ENCODE measurements around the gene BMPER. TPM values are rescaled to one million over a fixed set of nuclear protein-coding genes. Genes with fewer than 3 reads are reported as not detected.

The BMPER gene
- total and polyA plus RNA-seq, 2 experiments from 2014 or later = 40.5 to 97.3 TPM

- H3K4me3 ChIP-seq = no peak overlapping the region
- no peaks in the 10 kb centered on the region for H3K27me3 ChIP-seq (replicated peaks; ENCODE audit: insufficient read depth)
- H3K36me3 ChIP-seq (ENCODE audit: low read depth) = no peaks in the 10 kb centered on the region
- H2AFZ ChIP-seq = no peak overlapping the region
- H3K9me3 ChIP-seq (ENCODE audit: low read depth) = no peaks in the 10 kb centered on the region
- peaks cover 35% of the 10 kb centered on the region for H3K4me1 ChIP-seq (ENCODE audit: insufficient read depth)
- TF ChIP-seq EZH2phosphoT487 (IDR thresholded peaks at IDR 0.05; ENCODE audit: insufficient read depth, low read depth) (no peak), EZH2 (IDR thresholded peaks at IDR 0.05; ENCODE audit: insufficient read depth, poor library complexity, severe bottlenecking) (no peak)
- 94% methylated on average over 5 of the region's 5 CpGs for WGBS, 2 experiments (ENCODE audit: low coverage in 1 of 2, low lambda C conversion rate in 2 of 2, missing lambda C conversion rate in 2 of 2)
- H3K79me2 ChIP-seq (ENCODE audit: insufficient read depth) = no peaks in the 10 kb centered on the region
- H3K9ac ChIP-seq = no peak overlapping the region
- H3F3A ChIP-seq (ENCODE audit: insufficient read depth) = peaks cover 33% of the 10 kb centered on the region
- no peak for DNase-seq
- in situ Hi-C loops (cut with MboI) = no loop called here
- no peak overlapping the region for H3K4me2 ChIP-seq (ENCODE audit: unreplicated experiment)
- no peaks in the 10 kb centered on the region for H3K9me2 ChIP-seq (ENCODE audit: insufficient read depth)
- no peaks in the 10 kb centered on the region for H4K20me1 ChIP-seq (ENCODE audit: insufficient read depth)
- peak overlapping the region; percentile 77; the same call in 1 of the 2 replicates for H3K27ac ChIP-seq
Measured at GRCh38 chr7:33869176-33869575, 36.2 kb upstream of the BMPER start.

DNA sequence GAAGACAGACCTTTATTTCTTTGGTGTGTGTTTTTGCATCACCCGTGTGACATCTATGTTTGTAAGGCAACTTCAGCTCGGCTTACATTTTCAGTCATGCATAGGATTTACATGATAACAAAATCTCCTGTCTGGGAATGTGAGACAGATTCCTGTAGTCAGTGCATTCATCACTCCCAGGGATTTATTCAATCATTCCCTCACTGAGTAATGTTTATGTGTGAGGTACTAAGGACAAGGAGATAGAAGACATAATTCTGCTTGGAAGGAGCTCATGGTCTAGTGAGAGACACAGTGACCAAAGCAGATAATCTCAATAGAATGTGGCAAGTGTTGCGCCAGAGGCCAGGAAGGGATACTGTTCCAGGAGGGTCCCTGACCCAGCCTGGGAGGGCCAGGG lies 35.2 kb upstream of the BMPER start:
- Histone ChIP-seq H3K36me3 (ENCODE audit: low read depth) (no peaks in the 10 kb centered on the region), H4K20me1 (ENCODE audit: insufficient read depth) (no peaks in the 10 kb centered on the region), H3K27ac (no peak overlapping the region), H3K4me3 (no peak overlapping the region), H2AFZ (no peak overlapping the region), H3K4me1 (ENCODE audit: insufficient read depth) (peaks cover 44% of the 10 kb centered on the region), H3K9me3 (ENCODE audit: low read depth) (no peaks in the 10 kb centered on the region), H3K79me2 (ENCODE audit: insufficient read depth) (no peaks in the 10 kb centered on the region), H3K4me2 (ENCODE audit: unreplicated experiment) (no peak overlapping the region), H3K9me2 (ENCODE audit: insufficient read depth) (no peaks in the 10 kb centered on the region), H3F3A (ENCODE audit: insufficient read depth) (peaks cover 41% of the 10 kb centered on the region), H3K9ac (no peak overlapping the region), H3K27me3 (replicated peaks; ENCODE audit: insufficient read depth) (no peaks in the 10 kb centered on the region)
- DNase-seq = no peak
- no peak for TF ChIP-seq EZH2 (IDR thresholded peaks at IDR 0.05; ENCODE audit: insufficient read depth, poor library complexity, severe bottlenecking)
- no peak for TF ChIP-seq EZH2phosphoT487 (IDR thresholded peaks at IDR 0.05; ENCODE audit: insufficient read depth, low read depth)
- 92 to 98% methylated on average over 3 of the region's 3 CpGs for WGBS, 2 experiments (ENCODE audit: low coverage in 1 of 2, low lambda C conversion rate in 2 of 2, missing lambda C conversion rate in 2 of 2)
- in situ Hi-C loops (cut with MboI) = no loop called here

DNA sequence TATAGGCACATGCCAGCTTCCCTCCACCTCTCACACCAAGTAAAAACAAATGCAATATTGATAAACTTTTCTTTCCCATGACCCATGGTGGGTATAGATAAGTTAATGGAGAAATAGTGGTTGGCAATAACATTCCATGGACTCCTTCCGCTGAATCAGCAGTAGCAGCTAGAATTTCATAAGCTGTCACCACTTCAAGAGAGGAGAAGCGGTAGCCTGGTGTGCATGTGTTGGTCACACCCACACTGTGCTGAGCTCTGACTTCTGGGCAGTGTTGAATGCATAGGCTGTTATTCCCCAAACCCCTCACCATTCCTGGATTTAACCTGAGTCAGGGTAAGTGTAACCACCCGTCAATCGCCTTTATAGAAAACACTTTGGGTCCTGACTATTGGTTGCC lies 32.5 kb upstream of the BMPER start:
- no peaks in the 10 kb centered on the region for H3K27me3 ChIP-seq (replicated peaks; ENCODE audit: insufficient read depth)
- H3K4me3 ChIP-seq = no peak overlapping the region
- in situ Hi-C loops (cut with MboI) = no loop called here
- DNase-seq = no peak
- H3K79me2 ChIP-seq (ENCODE audit: insufficient read depth) = no peaks in the 10 kb centered on the region
- no peak overlapping the region for H3K9ac ChIP-seq
- peaks cover 52% of the 10 kb centered on the region for H3F3A ChIP-seq (ENCODE audit: insufficient read depth)
- H3K36me3 ChIP-seq (ENCODE audit: low read depth) = no peaks in the 10 kb centered on the region
- H3K9me3 ChIP-seq (ENCODE audit: low read depth) = no peaks in the 10 kb centered on the region
- H3K9me2 ChIP-seq (ENCODE audit: insufficient read depth) = no peaks in the 10 kb centered on the region
- no peaks in the 10 kb centered on the region for H4K20me1 ChIP-seq (ENCODE audit: insufficient read depth)
- H3K4me1 ChIP-seq (ENCODE audit: insufficient read depth) = peaks cover 61% of the 10 kb centered on the region
- 73 to 74% methylated on average over 4 of the region's 4 CpGs for WGBS, 2 experiments (ENCODE audit: low coverage in 1 of 2, low lambda C conversion rate in 2 of 2, missing lambda C conversion rate in 2 of 2)
- peak overlapping the region; percentile 12 for H3K4me2 ChIP-seq (ENCODE audit: unreplicated experiment)
- H3K27ac ChIP-seq = peak overlapping the region; percentile 87
- no peak for TF ChIP-seq EZH2phosphoT487 (IDR thresholded peaks at IDR 0.05; ENCODE audit: insufficient read depth, low read depth)
- no peak overlapping the region for H2AFZ ChIP-seq

GRCh38 chr7:33873518-33873917 lies 31.8 kb upstream of the BMPER start:
- no peak overlapping the region for H3K9ac ChIP-seq
- H3K4me2 ChIP-seq (ENCODE audit: unreplicated experiment) = peak overlapping the region; percentile 78
- H3K27ac ChIP-seq = peak overlapping the region; percentile 87
- H2AFZ ChIP-seq = no peak overlapping the region
- H3K4me1 ChIP-seq (ENCODE audit: insufficient read depth) = peaks cover 55% of the 10 kb centered on the region
- H3K4me3 ChIP-seq = no peak overlapping the region
- no peaks in the 10 kb centered on the region for H3K9me2 ChIP-seq (ENCODE audit: insufficient read depth)
- no peaks in the 10 kb centered on the region for H3K36me3 ChIP-seq (ENCODE audit: low read depth)
- DNase-seq = peak; percentile 56
- peaks cover 45% of the 10 kb centered on the region for H3F3A ChIP-seq (ENCODE audit: insufficient read depth)
- no peaks in the 10 kb centered on the region for H3K79me2 ChIP-seq (ENCODE audit: insufficient read depth)
- 69 to 70% methylated on average over 1 of the region's 1 CpG for WGBS, 2 experiments (ENCODE audit: low coverage in 1 of 2, low lambda C conversion rate in 2 of 2, missing lambda C conversion rate in 2 of 2)
- H3K9me3 ChIP-seq (ENCODE audit: low read depth) = no peaks in the 10 kb centered on the region
- TF ChIP-seq EZH2 (IDR thresholded peaks at IDR 0.05; ENCODE audit: insufficient read depth, poor library complexity, severe bottlenecking) = no peak
- TF ChIP-seq EZH2phosphoT487 (IDR thresholded peaks at IDR 0.05; ENCODE audit: insufficient read depth, low read depth) = no peak
- in situ Hi-C loops (cut with MboI) = no loop called here
- H4K20me1 ChIP-seq (ENCODE audit: insufficient read depth) = no peaks in the 10 kb centered on the region
- H3K27me3 ChIP-seq (replicated peaks; ENCODE audit: insufficient read depth) = no peaks in the 10 kb centered on the region
